Measurements from ENCODE around the gene ATP8B4.
A peak's percentile ranks its signal among the peaks of the same experiment; 100 is the strongest.

ATP8B4 gene

DNA sequence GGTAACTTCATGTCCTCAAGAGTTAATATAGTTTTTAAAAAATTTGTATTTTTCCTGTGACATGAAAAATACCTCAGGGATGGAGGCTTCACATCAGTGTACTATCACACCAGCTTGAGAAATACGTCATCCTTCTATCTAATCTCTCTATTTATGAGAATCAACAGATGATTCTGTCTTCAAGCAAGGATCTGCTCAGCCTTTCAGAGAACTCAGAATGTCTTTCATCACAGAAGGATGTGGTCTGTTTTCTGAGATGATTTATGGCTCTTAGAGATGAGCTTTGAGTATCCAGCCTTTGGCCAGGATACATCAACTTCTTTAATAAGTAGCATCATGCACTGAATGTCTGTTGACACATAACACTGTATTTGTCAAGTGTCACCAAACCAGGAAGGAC is 304.3 kb downstream of the ATP8B4 start:
- H3K9me3 ChIP-seq (ENCODE audit: control insufficient read depth in 2 of 2, low read length in 2 of 2), result no peaks in the 10 kb centered on the region
- no peak overlapping the region for H3K4me3 ChIP-seq (ENCODE audit: low read length in 2 of 2)
- H3K4me1 ChIP-seq (ENCODE audit: control insufficient read depth in 2 of 2, insufficient read depth in 2 of 2, low read length in 2 of 2), result no peaks in the 10 kb centered on the region
- H3K27me3 ChIP-seq (ENCODE audit: control insufficient read depth in 2 of 2, insufficient read depth in 2 of 2, low read length in 2 of 2), result no peaks in the 10 kb centered on the region
- H3K9ac ChIP-seq (ENCODE audit: low read depth in 1 of 2, low read length in 2 of 2), result no peak overlapping the region
- H3K36me3 ChIP-seq (ENCODE audit: control insufficient read depth in 2 of 2, insufficient read depth in 2 of 2, low read length in 2 of 2), result no peaks in the 10 kb centered on the region
- H3K27ac ChIP-seq (ENCODE audit: low read depth in 2 of 2, low read length in 2 of 2), result no peak overlapping the region

DNA sequence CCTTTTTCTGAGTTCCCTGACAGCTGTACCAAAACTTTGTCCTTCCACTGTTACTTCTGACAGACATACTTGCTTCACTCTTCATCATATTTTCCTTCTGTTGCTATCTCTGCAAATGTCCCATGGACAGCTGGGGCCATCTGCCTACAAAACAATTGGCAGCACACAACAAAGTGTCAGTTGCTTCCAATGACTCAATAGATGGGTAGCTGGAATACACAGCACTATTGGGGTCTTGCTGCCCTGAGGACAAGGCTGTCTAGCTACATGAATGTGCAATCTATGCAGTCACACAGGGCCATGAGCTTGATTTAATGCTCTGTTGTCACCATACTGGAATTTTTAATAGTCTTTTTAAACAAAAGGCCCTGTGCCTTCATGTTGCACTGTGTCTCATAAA is 305.4 kb downstream of the ATP8B4 start:
- Histone ChIP-seq H3K27me3 (ENCODE audit: control insufficient read depth in 2 of 2, insufficient read depth in 2 of 2, low read length in 2 of 2) (no peaks in the 10 kb centered on the region), H3K4me3 (ENCODE audit: low read length in 2 of 2) (no peak overlapping the region), H3K9ac (ENCODE audit: low read depth in 1 of 2, low read length in 2 of 2) (no peak overlapping the region), H3K9me3 (ENCODE audit: control insufficient read depth in 2 of 2, low read length in 2 of 2) (no peaks in the 10 kb centered on the region), H3K36me3 (ENCODE audit: control insufficient read depth in 2 of 2, insufficient read depth in 2 of 2, low read length in 2 of 2) (no peaks in the 10 kb centered on the region), H3K27ac (ENCODE audit: low read depth in 2 of 2, low read length in 2 of 2) (no peak overlapping the region), H3K4me1 (ENCODE audit: control insufficient read depth in 2 of 2, insufficient read depth in 2 of 2, low read length in 2 of 2) (no peaks in the 10 kb centered on the region)

DNA sequence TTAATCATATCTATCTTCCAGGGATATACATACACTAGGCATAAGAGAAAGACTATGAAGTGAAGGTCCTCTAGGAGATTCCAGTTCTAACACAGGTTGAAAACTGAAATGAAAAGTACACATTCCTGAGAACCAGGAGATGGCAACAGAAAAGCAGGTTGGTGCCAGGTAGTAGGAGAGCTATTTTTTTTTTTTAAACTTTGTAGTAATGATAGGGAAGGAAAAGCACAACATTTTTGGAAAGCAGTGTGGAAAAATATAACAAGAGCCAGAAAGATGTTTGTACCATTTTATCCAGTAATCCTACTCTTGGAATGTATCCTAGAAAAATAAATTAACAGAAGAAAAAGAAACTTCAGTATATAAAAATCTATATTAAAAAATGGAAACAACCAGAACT is 308.3 kb downstream of the ATP8B4 start:
- H3K27ac ChIP-seq (ENCODE audit: low read depth in 2 of 2, low read length in 2 of 2), result peak overlapping the region in 1 of 2 donors; percentile 12
- no peak overlapping the region for H3K9ac ChIP-seq (ENCODE audit: low read depth in 1 of 2, low read length in 2 of 2)
- H3K36me3 ChIP-seq (ENCODE audit: control insufficient read depth in 2 of 2, insufficient read depth in 2 of 2, low read length in 2 of 2), result no peaks in the 10 kb centered on the region
- no peaks in the 10 kb centered on the region for H3K4me1 ChIP-seq (ENCODE audit: control insufficient read depth in 2 of 2, insufficient read depth in 2 of 2, low read length in 2 of 2)
- no peaks in the 10 kb centered on the region for H3K9me3 ChIP-seq (ENCODE audit: control insufficient read depth in 2 of 2, low read length in 2 of 2)
- H3K4me3 ChIP-seq (ENCODE audit: low read length in 2 of 2), result no peak overlapping the region
- no peaks in the 10 kb centered on the region for H3K27me3 ChIP-seq (ENCODE audit: control insufficient read depth in 2 of 2, insufficient read depth in 2 of 2, low read length in 2 of 2)

DNA sequence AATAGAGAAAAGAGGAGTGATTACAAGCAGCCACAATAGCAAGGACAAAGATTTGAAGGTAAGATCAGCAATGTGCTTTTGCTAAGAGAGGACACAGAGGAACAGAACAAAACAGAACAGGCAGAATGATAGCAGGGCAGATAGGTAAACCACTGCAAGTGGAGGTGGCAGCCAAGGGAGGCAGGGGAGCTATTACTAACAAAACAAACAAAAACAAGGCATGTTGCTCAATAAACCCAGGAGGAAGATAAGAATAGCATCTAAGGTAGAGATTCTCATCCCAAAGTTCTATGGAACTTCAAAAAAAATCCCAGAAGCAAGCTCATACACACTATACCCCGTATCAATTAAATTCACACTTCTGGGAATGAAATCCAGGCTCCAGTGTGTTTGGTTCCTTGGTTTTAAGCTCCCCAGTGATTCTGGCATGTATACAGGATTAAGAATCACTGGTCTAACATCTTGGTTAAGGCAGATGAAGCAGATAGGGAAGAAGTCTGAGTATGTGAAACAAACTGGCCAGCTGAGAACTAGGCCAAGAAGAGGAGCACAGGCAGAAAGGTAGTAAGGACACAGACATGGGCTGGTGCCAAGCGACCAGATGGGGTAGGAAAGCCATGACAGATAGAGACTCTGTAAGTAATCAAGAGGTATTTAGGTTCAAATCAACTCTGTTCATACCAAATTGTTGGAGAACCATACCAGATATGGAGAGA is 309.0 kb downstream of the ATP8B4 start:
- no peaks in the 10 kb centered on the region for H3K4me1 ChIP-seq (ENCODE audit: control insufficient read depth in 2 of 2, insufficient read depth in 2 of 2, low read length in 2 of 2)
- H3K27me3 ChIP-seq (ENCODE audit: control insufficient read depth in 2 of 2, insufficient read depth in 2 of 2, low read length in 2 of 2), result no peaks in the 10 kb centered on the region
- peak overlapping the region in 1 of 2 donors; percentile 12 for H3K27ac ChIP-seq (ENCODE audit: low read depth in 2 of 2, low read length in 2 of 2)
- H3K9ac ChIP-seq (ENCODE audit: low read depth in 1 of 2, low read length in 2 of 2), result no peak overlapping the region
- no peaks in the 10 kb centered on the region for H3K36me3 ChIP-seq (ENCODE audit: control insufficient read depth in 2 of 2, insufficient read depth in 2 of 2, low read length in 2 of 2)
- no peaks in the 10 kb centered on the region for H3K9me3 ChIP-seq (ENCODE audit: control insufficient read depth in 2 of 2, low read length in 2 of 2)
- no peak overlapping the region for H3K4me3 ChIP-seq (ENCODE audit: low read length in 2 of 2)

DNA sequence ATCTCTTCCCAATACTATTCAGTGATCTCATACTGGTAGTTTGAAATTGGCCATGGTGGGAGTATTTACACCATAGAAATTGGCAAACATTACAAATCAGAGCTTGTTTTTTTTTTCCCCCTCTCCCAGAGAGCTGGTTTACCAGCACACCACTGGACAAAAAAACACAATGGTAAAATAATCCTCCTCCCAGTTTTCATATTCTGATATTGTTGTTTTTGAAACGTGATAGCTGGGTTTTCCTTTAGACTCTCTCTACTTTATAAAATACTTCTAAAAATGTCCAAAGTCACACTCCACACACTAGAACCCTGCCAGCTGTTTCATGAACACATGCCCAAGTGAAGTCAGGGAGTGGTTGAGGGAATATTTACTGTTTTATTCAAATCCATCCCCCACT is 310.7 kb downstream of the ATP8B4 start:
- Histone ChIP-seq H3K4me3 (ENCODE audit: low read length in 2 of 2) (no peak overlapping the region), H3K9me3 (ENCODE audit: control insufficient read depth in 2 of 2, low read length in 2 of 2) (no peaks in the 10 kb centered on the region), H3K27me3 (ENCODE audit: control insufficient read depth in 2 of 2, insufficient read depth in 2 of 2, low read length in 2 of 2) (no peaks in the 10 kb centered on the region), H3K9ac (ENCODE audit: low read depth in 1 of 2, low read length in 2 of 2) (no peak overlapping the region), H3K27ac (ENCODE audit: low read depth in 2 of 2, low read length in 2 of 2) (no peak overlapping the region), H3K36me3 (ENCODE audit: control insufficient read depth in 2 of 2, insufficient read depth in 2 of 2, low read length in 2 of 2) (no peaks in the 10 kb centered on the region), H3K4me1 (ENCODE audit: control insufficient read depth in 2 of 2, insufficient read depth in 2 of 2, low read length in 2 of 2) (no peaks in the 10 kb centered on the region)
